Fibroblast of lung (primary cell): Measurements from ENCODE around the gene ATPAF2. TPM values are rescaled to one million over a fixed set of nuclear protein-coding genes. Genes with fewer than 3 reads are reported as not detected.

Experiments used
- DNase-seq, 2 donors: peaks; one replicate each; pipeline versions ENCODE4 v3.0.0 to v3.0.0-alpha.2; 2010; ENCODE audit warnings: low read depth in 2 of 2
- H2AFZ ChIP-seq: 2 replicates; pipeline ENCODE4 v1.5.1; 2012; ENCODE audit warnings: low read length, control low read depth, inconsistent platforms
- H3K27ac ChIP-seq: 2 replicates; pipeline ENCODE4 v1.5.1; 2011; ENCODE audit warnings: low read length, control low read depth; ENCODE audit not compliant: insufficient read depth
- H3K27me3 ChIP-seq: 2 replicates; pipeline ENCODE4 v1.5.1; 2011; ENCODE audit warnings: mild to moderate bottlenecking, low read length; ENCODE audit not compliant: control insufficient read depth, insufficient read depth
- H3K36me3 ChIP-seq: 2 replicates; pipeline ENCODE4 v1.5.1; 2011; ENCODE audit warnings: low read length; ENCODE audit not compliant: control insufficient read depth, insufficient read depth
- H3K4me1 ChIP-seq: 2 replicates; pipeline ENCODE4 v1.5.1; 2011; ENCODE audit warnings: low read length; ENCODE audit not compliant: control insufficient read depth, insufficient read depth; ENCODE audit errors: extremely low read depth
- H3K4me2 ChIP-seq: 2 replicates; pipeline ENCODE4 v1.5.1; 2011; ENCODE audit warnings: low read length, control low read depth; ENCODE audit not compliant: insufficient read depth; ENCODE audit errors: extremely low read depth
- H3K4me3 ChIP-seq, 4 experiments: fragments of 200-600 bp in 1 of 4; sonication (generic) in 1 of 4; replicated peaks in 1 of 4; 2 replicates each; pipeline ENCODE4 v1.5.1; 2011 to 2016; ENCODE audit warnings: low read length in 4 of 4, low read depth in 3 of 4, mild to moderate bottlenecking in 3 of 4, control low read depth in 2 of 4, inconsistent platforms in 1 of 4, mixed read lengths in 1 of 4; ENCODE audit not compliant: insufficient read depth in 1 of 4; ENCODE audit errors: control extremely low read depth in 1 of 4
- H3K79me2 ChIP-seq: 2 replicates; pipeline ENCODE4 v1.5.1; 2012; ENCODE audit warnings: mild to moderate bottlenecking, low read length, inconsistent platforms; ENCODE audit not compliant: control insufficient read depth, insufficient read depth
- H3K9ac ChIP-seq: 2 replicates; pipeline ENCODE4 v1.5.1; 2011; ENCODE audit warnings: mild to moderate bottlenecking, low read length, control low read depth; ENCODE audit not compliant: insufficient read depth
- H3K9me3 ChIP-seq: 2 replicates; pipeline ENCODE4 v1.5.1; 2012; ENCODE audit warnings: low read depth, low read length; ENCODE audit not compliant: control insufficient read depth, insufficient read depth
- H4K20me1 ChIP-seq: 2 replicates; pipeline ENCODE4 v1.5.1; 2011; ENCODE audit warnings: low read length; ENCODE audit not compliant: control insufficient read depth, insufficient read depth; ENCODE audit errors: extremely low read depth
- CTCF ChIP-seq, 2 donors: IDR thresholded peaks in 1 of 2; conservative IDR thresholded peaks in 1 of 2; 1 replicate in 1 of 2; 2 replicates in 1 of 2; pipeline ENCODE4 v1.5.1; 2011 to 2012; ENCODE audit warnings: low read length in 2 of 2, control low read depth in 1 of 2, inconsistent platforms in 1 of 2, low read depth in 1 of 2, mild to moderate bottlenecking in 1 of 2
- EZH2 ChIP-seq: IDR thresholded peaks from 2 replicates; pipeline ENCODE4 v1.5.1; 2012; ENCODE audit warnings: low read length, control low read depth, mild to moderate bottlenecking; ENCODE audit errors: missing control alignments
- polyA plus RNA-seq, 2 donors: library from polyadenylated mRNA; depleted of rRNA in 1 of 2; stranded (reverse) in 1 of 2; unstranded in 1 of 2; fragments of >200 nt; gene quantifications; 2 replicates each; pipeline ENCODE4 v1.2.1, GENCODE V29; 2011 to 2012; ENCODE audit warnings: missing spikeins in 1 of 2
- total RNA-seq: library from RNA; depleted of rRNA; stranded (reverse); fragments of >200 nt; gene quantifications from 2 replicates; pipeline ENCODE4 v1.2.1, GENCODE V29; 2014

The ATPAF2 gene
- total and polyA plus RNA-seq, 2 donors (not counting 1 experiment from before 2014, with no cell fraction given), result 11.6 to 12.6 TPM

GRCh38 chr17:17971431-17972125, 67.4 kb downstream of the ATPAF2 start:
- peak overlapping the region; percentile 64 to 89 (median 86) for H3K4me3 ChIP-seq
- H4K20me1 ChIP-seq, result no peaks in the 10 kb centered on the region
- TF ChIP-seq CTCF (conservative IDR thresholded peaks at IDR 0.05 in 1 of 2, IDR thresholded peaks at IDR 0.05 in 1 of 2; ENCODE audit: low read depth in 1 of 2, low read length in 2 of 2), result no peak
- H2AFZ ChIP-seq, result no peak overlapping the region
- peaks cover 37% of the 10 kb centered on the region for H3K79me2 ChIP-seq
- no peaks in the 10 kb centered on the region for H3K36me3 ChIP-seq
- H3K4me1 ChIP-seq, result peaks cover 4% of the 10 kb centered on the region
- DNase-seq, result peak in 1 of 2 donors; percentile 47
- peak overlapping the region; percentile 79 for H3K27ac ChIP-seq
- H3K9ac ChIP-seq, result peak overlapping the region; percentile 89
- peak overlapping the region; percentile 97 for H3K4me2 ChIP-seq
- H3K9me3 ChIP-seq, result no peaks in the 10 kb centered on the region
- H3K27me3 ChIP-seq, result no peaks in the 10 kb centered on the region

- Histone ChIP-seq H2AFZ (no peak overlapping the region), H3K79me2 (peaks cover 41% of the 10 kb centered on the region), H3K4me2 (peak overlapping the region; percentile 97), H3K36me3 (no peaks in the 10 kb centered on the region), H3K4me3 (peak overlapping the region; percentile 64 to 89 (median 86)), H3K9ac (peak overlapping the region; percentile 89), H3K9me3 (no peaks in the 10 kb centered on the region), H3K27ac (peak overlapping the region; percentile 79), H3K4me1 (peaks cover 4% of the 10 kb centered on the region), H4K20me1 (no peaks in the 10 kb centered on the region), H3K27me3 (no peaks in the 10 kb centered on the region)
- TF ChIP-seq EZH2 (no peak), CTCF (conservative IDR thresholded peaks at IDR 0.05 in 1 of 2, IDR thresholded peaks at IDR 0.05 in 1 of 2; ENCODE audit: low read depth in 1 of 2, low read length in 2 of 2) (no peak)
- no peak for DNase-seq
Measured at GRCh38 chr17:17970699-17971430, 68.1 kb downstream of the ATPAF2 start.

Other genes with a start within 250 kb of the ATPAF2 start
- 51.9 and 77.6 TPM in 2 replicates for gene SREBF1, start 202.2 kb downstream of the ATPAF2 start, total RNA-seq
- 29.7 and 49.1 TPM in 2 replicates for gene SREBF1, start 202.2 kb downstream of the ATPAF2 start, polyA plus RNA-seq
- gene TOM1L2, start 66.8 kb downstream of the ATPAF2 start, total RNA-seq, result 15.7 and 33.9 TPM in 2 replicates
- gene TOM1L2, start 66.8 kb downstream of the ATPAF2 start, polyA plus RNA-seq, result 35.9 and 47.4 TPM in 2 replicates
- 0.26 and 0.33 TPM in 2 replicates for gene DRC3, start 66.3 kb downstream of the ATPAF2 start, total RNA-seq
- 0.27 and 0.37 TPM in 2 replicates for gene DRC3, start 66.3 kb downstream of the ATPAF2 start, polyA plus RNA-seq
- 7.2 and 10.2 TPM in 2 replicates for gene GID4, start 240 bp upstream of the ATPAF2 start, total RNA-seq
- 9.0 TPM in 2 replicates for gene GID4, start 240 bp upstream of the ATPAF2 start, polyA plus RNA-seq
- gene DRG2, start 48.8 kb upstream of the ATPAF2 start, total RNA-seq, result 25.7 and 30.1 TPM in 2 replicates
- gene DRG2, start 48.8 kb upstream of the ATPAF2 start, polyA plus RNA-seq, result 26.7 and 32.2 TPM in 2 replicates
- 0.77 and 2.0 TPM in 2 replicates for gene MYO15A, start 69.6 kb upstream of the ATPAF2 start, total RNA-seq
- gene MYO15A, start 69.6 kb upstream of the ATPAF2 start, polyA plus RNA-seq, result 0.42 and 0.55 TPM in 2 replicates
- 93.7 and 103 TPM in 2 replicates for gene ALKBH5, start 144.7 kb upstream of the ATPAF2 start, total RNA-seq
- gene ALKBH5, start 144.7 kb upstream of the ATPAF2 start, polyA plus RNA-seq, result 67.7 and 70.3 TPM in 2 replicates
- 25.4 and 32.2 TPM in 2 replicates for gene LLGL1, start 186.5 kb upstream of the ATPAF2 start, total RNA-seq
- 15.1 and 21.1 TPM in 2 replicates for gene LLGL1, start 186.5 kb upstream of the ATPAF2 start, polyA plus RNA-seq
- 284 and 395 TPM in 2 replicates for gene FLII, start 219.6 kb upstream of the ATPAF2 start, total RNA-seq
- 199 and 313 TPM in 2 replicates for gene FLII, start 219.6 kb upstream of the ATPAF2 start, polyA plus RNA-seq
- gene MIEF2, start 221.5 kb upstream of the ATPAF2 start, total RNA-seq, result 13.1 and 16.2 TPM in 2 replicates
- 3.9 and 4.2 TPM in 2 replicates for gene MIEF2, start 221.5 kb upstream of the ATPAF2 start, polyA plus RNA-seq